ENCODE data around the gene ERG.

Gene ERG

DNA sequence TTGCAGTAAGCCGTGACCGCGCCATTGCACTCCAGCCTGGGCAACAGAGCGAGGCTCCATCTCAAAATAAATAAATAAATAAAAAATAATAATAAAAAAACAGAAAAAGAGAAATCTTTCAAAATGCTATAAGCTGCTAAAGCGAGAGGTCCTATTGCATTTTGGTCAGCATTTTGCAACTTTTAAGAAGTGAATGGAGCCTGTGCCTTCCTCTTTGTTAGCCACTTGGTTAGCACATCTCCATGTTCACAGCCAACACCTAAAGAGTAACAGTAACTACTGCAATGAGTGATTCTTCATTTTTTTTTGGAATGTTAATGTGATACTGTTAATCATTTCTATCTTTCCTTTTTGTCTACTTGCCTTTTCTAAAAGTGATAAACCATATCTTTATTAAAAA, 80.6 kb downstream of the ERG start:
- TF ChIP-seq, protein P1, sequence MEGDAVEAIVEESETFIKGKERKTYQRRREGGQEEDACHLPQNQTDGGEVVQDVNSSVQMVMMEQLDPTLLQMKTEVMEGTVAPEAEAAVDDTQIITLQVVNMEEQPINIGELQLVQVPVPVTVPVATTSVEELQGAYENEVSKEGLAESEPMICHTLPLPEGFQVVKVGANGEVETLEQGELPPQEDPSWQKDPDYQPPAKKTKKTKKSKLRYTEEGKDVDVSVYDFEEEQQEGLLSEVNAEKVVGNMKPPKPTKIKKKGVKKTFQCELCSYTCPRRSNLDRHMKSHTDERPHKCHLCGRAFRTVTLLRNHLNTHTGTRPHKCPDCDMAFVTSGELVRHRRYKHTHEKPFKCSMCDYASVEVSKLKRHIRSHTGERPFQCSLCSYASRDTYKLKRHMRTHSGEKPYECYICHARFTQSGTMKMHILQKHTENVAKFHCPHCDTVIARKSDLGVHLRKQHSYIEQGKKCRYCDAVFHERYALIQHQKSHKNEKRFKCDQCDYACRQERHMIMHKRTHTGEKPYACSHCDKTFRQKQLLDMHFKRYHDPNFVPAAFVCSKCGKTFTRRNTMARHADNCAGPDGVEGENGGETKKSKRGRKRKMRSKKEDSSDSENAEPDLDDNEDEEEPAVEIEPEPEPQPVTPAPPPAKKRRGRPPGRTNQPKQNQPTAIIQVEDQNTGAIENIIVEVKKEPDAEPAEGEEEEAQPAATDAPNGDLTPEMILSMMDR (conservative IDR thresholded peaks at IDR 0.05; ENCODE audit: low read depth, low read length): no peak

DNA sequence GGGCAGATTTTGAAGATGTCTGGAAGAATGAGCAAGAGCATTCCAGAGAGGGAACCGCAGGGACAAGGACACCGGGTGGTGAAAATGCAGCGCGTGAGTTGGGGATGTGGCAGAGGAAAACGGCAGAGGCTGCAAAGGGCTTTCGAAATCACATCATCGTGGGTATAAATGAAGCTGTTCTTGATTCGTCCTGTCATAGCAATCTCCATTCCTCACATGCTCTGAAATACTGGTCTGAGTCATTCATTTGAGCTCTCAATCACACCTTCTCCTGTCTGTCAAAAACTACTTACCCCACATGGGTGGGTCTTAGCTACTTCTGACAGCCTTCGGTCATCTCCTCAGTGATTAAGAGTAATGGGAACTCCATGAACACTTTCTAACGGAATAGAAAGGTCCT, 81.5 kb downstream of the ERG start:
- no peak for DNase-seq (ENCODE audit: low read depth)
- no peak overlapping the region for H3K4me3 ChIP-seq (ENCODE audit: low read length)
- TF ChIP-seq, protein P1 (conservative IDR thresholded peaks at IDR 0.05; ENCODE audit: low read depth, low read length): no peak

More for the DNA sequence above, 80.6 kb downstream of the ERG start:
- DNase-seq (ENCODE audit: low read depth): no peak
- no peak overlapping the region for H3K4me3 ChIP-seq (ENCODE audit: low read length)

DNA sequence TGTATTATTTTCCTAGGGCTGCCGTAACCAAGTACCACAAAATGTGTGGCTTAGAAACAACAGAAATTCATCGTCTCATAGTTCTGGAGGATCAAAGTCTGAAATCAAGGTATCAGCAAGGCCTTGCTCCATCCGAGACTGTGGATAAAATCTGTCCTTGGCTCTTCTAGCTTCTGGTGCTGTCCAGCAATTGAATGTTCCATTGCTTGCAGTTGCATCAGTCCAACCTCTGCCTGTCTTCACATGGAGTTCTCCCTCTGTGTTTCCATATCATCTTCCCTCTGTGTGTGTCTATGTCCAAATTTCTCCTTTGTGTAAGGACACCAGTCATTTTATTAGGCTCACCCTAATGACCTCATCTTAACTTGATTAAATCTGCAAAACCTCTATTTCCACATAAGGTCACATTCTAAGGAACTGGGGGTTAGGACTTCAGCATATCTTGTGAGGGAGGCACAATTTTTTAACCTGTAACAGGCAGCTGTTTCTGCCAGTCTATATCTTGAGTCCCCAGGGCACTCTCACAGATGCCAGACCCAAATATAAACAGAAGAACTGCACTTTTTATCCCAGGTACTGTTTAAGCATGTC, 84.2 kb downstream of the ERG start:
- no peak overlapping the region for H3K4me3 ChIP-seq (ENCODE audit: low read length)
- TF ChIP-seq, protein P1 (conservative IDR thresholded peaks at IDR 0.05; ENCODE audit: low read depth, low read length): no peak
- DNase-seq (ENCODE audit: low read depth): no peak

DNA sequence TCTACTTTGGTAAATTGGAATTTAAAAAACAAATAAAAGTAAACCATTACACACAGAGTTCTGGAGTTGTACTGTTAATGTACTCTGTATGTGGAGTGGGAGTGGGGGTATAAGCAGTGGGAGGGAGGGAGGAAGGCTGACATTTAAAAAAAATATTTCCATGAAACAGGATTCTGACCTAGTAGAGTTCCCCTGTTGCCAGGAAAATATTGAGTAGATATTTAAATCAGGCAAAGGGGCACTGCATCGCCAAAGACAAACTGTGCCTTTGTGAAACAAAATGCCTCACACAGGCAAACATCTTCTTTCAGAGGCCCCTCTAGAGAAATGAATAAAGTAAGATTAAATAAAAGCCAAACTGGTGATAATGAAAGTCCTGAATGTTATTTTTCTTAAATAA, 87.8 kb downstream of the ERG start:
- DNase-seq (ENCODE audit: low read depth): no peak
- TF ChIP-seq, protein P1 (conservative IDR thresholded peaks at IDR 0.05; ENCODE audit: low read depth, low read length): no peak
- H3K4me3 ChIP-seq (ENCODE audit: low read length): no peak overlapping the region

DNA sequence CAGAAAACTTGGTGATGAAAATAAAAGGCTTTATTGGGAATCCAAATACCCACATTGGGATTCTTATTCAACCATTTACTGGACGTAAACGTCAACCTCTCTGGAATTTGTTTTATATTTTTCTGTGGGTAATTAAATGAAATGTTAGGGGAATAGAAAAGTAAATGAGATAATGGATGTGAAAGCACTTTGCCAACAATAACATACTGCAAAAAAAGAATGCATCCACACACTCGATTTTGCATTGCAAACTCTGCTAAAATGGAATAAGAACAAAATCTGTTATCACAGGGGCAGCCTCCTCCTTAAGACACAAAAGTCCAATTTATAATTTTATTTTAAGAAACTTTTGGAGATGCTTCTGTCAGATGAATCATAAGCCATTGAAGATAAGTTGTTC, 88.4 kb downstream of the ERG start:
- TF ChIP-seq, protein P1 (conservative IDR thresholded peaks at IDR 0.05; ENCODE audit: low read depth, low read length): no peak
- H3K4me3 ChIP-seq (ENCODE audit: low read length): no peak overlapping the region
- DNase-seq (ENCODE audit: low read depth): no peak

DNA sequence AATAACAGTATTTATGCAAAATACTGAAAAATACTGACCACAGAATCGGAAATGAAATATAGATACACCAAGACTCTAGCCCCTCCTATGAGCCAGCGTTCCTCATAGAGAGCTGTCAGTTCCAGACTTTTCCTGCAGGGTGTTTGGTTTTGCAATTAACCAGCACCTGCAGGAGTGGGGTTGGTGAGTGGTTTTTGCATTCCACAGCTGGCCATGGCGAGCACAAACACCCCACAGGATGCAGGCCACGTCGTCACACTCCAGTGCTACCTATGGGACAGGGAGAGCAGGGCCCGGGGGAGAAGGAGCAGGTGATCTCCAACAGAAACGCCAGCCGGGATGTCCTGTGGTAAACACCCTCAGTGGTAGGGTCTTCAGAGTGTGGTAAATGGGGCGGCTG, 94.1 kb downstream of the ERG start:
- DNase-seq (ENCODE audit: low read depth): no peak
- no peak overlapping the region for H3K4me3 ChIP-seq (ENCODE audit: low read length)
- TF ChIP-seq, protein P1 (conservative IDR thresholded peaks at IDR 0.05; ENCODE audit: low read depth, low read length): no peak

DNA sequence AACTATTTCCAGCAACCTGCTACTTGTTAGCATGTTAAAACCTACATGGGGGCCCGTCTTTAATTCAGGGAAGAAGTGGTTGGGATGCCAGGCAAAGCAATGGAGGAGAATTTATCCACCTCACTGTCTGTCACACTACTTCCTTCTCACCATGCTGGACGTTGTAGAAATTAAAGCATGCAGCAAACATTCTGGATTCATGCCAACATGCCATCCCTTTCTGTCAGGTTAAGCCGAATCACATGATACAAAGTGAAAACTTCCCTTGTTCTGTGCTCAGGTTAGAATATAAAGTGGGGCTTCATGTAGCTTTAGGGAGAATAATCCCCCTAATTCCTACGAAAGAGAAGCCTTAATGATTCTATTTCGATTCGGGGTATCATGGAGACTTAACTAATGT, 95.5 kb downstream of the ERG start:
- H3K4me3 ChIP-seq (ENCODE audit: low read length): no peak overlapping the region
- TF ChIP-seq, protein P1 (conservative IDR thresholded peaks at IDR 0.05; ENCODE audit: low read depth, low read length): no peak
- DNase-seq (ENCODE audit: low read depth): no peak

Measured in retinal pigment epithelial cell (primary cell).